ENCODE measurements around the gene LCP2. TPM values are rescaled to one million over a fixed set of nuclear protein-coding genes. Genes with fewer than 3 reads are reported as not detected.

Gene LCP2
- total and polyA plus RNA-seq, 2 donors from 2014 or later, result 4.6 to 48.8 TPM

DNA sequence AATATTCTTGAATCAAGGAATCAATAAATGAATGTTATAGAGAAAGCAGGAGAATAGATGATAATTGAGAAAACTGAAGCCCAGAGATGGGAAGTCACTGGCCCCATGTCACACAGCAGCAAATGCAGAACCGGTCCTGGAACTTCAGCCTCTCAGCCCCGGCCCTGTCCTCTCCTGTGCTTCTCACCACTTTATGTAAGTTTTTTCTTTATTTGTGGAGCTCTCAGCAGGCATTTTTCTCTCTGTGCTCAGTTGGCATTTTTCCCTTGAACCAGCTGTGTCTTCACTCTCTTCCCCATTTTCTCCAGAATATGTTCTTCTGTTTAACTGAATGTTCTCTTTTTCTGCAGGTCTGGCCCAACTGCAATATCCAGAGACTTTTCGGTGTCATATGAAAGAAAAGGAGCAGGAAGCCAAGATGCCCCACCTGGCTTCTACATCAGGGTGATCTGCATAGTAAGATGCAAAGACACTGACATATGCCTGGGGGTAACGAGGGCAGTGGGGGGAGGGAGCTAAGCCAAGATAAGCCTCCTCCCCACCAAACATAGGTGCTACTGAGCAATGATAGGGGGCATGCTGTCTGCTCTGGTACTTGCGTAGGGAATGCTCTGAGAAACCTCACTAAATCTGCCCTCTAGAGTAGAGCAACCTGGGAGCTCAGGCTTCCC is 12.8 kb upstream of the LCP2 start:
- DNase-seq, result no peak
- Histone ChIP-seq H3K4me3 (ENCODE audit: low read length in 3 of 3) (no peak overlapping the region), H3K9me3 (ENCODE audit: control insufficient read depth in 2 of 3, insufficient read depth in 1 of 3, low read length in 3 of 3) (no peaks in the 10 kb centered on the region), H3K9ac (ENCODE audit: low read length in 3 of 3) (no peak overlapping the region), H3K36me3 (ENCODE audit: control insufficient read depth in 2 of 3, insufficient read depth in 3 of 3, low read length in 3 of 3) (no peaks in the 10 kb centered on the region), H3K27ac (ENCODE audit: low read depth in 2 of 2, low read length in 2 of 2) (no peak overlapping the region), H3K4me1 (ENCODE audit: control insufficient read depth in 2 of 3, insufficient read depth in 2 of 3, low read depth in 1 of 3, low read length in 3 of 3) (peaks cover under 1 to 2% (median under 1%) of the 10 kb centered on the region in 3 donors), H3K27me3 (ENCODE audit: control insufficient read depth, insufficient read depth, low read length) (no peaks in the 10 kb centered on the region)
- TF ChIP-seq, protein P1, sequence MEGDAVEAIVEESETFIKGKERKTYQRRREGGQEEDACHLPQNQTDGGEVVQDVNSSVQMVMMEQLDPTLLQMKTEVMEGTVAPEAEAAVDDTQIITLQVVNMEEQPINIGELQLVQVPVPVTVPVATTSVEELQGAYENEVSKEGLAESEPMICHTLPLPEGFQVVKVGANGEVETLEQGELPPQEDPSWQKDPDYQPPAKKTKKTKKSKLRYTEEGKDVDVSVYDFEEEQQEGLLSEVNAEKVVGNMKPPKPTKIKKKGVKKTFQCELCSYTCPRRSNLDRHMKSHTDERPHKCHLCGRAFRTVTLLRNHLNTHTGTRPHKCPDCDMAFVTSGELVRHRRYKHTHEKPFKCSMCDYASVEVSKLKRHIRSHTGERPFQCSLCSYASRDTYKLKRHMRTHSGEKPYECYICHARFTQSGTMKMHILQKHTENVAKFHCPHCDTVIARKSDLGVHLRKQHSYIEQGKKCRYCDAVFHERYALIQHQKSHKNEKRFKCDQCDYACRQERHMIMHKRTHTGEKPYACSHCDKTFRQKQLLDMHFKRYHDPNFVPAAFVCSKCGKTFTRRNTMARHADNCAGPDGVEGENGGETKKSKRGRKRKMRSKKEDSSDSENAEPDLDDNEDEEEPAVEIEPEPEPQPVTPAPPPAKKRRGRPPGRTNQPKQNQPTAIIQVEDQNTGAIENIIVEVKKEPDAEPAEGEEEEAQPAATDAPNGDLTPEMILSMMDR (IDR thresholded peaks at IDR 0.05; ENCODE audit: borderline replicate concordance, extremely low read depth, insufficient read depth), result no peak
- no peak for FAIRE-seq
- intact Hi-C loops (cut with DNase I), result no loop called here

DNA sequence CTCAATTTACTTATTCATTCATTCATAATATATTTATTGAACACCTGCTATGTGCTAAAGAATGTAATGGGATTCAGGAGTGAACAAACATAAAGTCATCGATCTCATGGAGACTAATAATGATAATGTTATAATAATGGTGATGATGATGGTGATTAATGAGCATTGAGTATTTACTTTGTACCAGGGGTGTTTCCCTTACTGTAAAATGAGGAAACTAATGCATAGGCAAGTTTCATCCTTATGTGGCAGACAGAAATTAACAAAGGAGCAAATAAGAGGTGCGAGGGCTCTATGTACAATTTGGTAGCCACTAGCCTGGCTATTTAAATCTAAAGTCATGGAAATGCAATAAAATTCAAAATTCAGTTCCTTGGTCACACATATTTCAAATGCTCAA is 11.1 kb upstream of the LCP2 start:
- Histone ChIP-seq H3K9me3 (ENCODE audit: control insufficient read depth in 2 of 3, insufficient read depth in 1 of 3, low read length in 3 of 3) (no peaks in the 10 kb centered on the region), H3K27me3 (ENCODE audit: control insufficient read depth, insufficient read depth, low read length) (no peaks in the 10 kb centered on the region), H3K4me3 (ENCODE audit: low read length in 3 of 3) (no peak overlapping the region), H3K4me1 (ENCODE audit: control insufficient read depth in 2 of 3, insufficient read depth in 2 of 3, low read depth in 1 of 3, low read length in 3 of 3) (no peaks in the 10 kb centered on the region), H3K36me3 (ENCODE audit: control insufficient read depth in 2 of 3, insufficient read depth in 3 of 3, low read length in 3 of 3) (no peaks in the 10 kb centered on the region), H3K9ac (ENCODE audit: low read length in 3 of 3) (no peak overlapping the region), H3K27ac (ENCODE audit: low read depth in 2 of 2, low read length in 2 of 2) (no peak overlapping the region)
- intact Hi-C loops (cut with DNase I), result no loop called here
- DNase-seq (no peak), FAIRE-seq (no peak)
- TF ChIP-seq, protein P1 (IDR thresholded peaks at IDR 0.05; ENCODE audit: borderline replicate concordance, extremely low read depth, insufficient read depth), result no peak

DNA sequence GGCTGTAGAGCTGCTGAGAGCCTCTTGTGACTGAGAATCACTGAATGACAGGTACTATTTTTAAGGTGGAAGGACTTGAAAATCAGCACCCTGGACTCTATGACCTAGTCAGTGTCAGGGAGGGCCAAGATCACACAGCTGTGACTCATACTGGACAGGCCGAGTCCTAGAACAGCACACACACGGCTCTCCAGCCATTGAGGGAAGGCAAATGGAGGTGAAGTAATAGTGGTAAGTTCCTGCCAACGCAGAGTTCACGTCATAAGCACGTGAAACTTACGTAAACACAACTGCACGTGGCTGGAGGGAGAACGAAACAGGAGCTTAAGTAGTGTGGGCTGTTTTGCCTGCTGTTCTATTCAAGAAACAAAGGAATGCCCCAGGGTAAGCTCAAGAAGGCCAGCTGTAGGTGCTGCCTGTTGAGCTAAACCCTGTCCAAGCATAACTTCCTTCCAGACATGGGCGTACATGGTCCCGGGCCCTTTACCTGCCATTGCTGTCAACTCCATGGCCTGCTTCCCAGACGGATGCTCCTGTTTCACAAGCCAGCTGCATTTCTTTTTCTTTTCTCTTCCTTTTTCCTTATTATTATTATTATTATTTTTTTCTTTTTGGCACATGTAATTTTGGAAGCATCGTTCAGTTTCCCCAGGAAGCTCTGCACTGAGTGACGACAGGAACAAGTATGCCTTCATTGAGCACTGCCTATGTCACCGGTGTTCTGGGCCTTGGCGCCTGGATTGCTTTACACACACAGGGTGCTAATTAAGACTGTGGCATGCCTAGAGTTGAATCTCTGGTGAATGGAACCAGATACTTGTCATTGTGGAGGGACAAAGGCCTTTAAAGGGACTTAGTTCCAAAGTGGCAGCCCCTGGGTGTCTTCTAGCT is 10.2 kb upstream of the LCP2 start:
- no peak for FAIRE-seq
- intact Hi-C loops (cut with DNase I), result no loop called here
- Histone ChIP-seq H3K4me3 (ENCODE audit: low read length in 3 of 3) (no peak overlapping the region), H3K27ac (ENCODE audit: low read depth in 2 of 2, low read length in 2 of 2) (peak overlapping the region; percentile 20 to 41), H3K4me1 (ENCODE audit: control insufficient read depth in 2 of 3, insufficient read depth in 2 of 3, low read depth in 1 of 3, low read length in 3 of 3) (peaks cover 0 to 2% (median 0%) of the 10 kb centered on the region in 3 donors), H3K9me3 (ENCODE audit: control insufficient read depth in 2 of 3, insufficient read depth in 1 of 3, low read length in 3 of 3) (no peaks in the 10 kb centered on the region), H3K9ac (ENCODE audit: low read length in 3 of 3) (no peak overlapping the region), H3K36me3 (ENCODE audit: control insufficient read depth in 2 of 3, insufficient read depth in 3 of 3, low read length in 3 of 3) (no peaks in the 10 kb centered on the region), H3K27me3 (ENCODE audit: control insufficient read depth, insufficient read depth, low read length) (no peaks in the 10 kb centered on the region)
- peak in 2 of 5 donors; percentile 51 to 80 for DNase-seq
- TF ChIP-seq, protein P1 (IDR thresholded peaks at IDR 0.05; ENCODE audit: borderline replicate concordance, extremely low read depth, insufficient read depth), result no peak

All from kidney (tissue), 14 donors.